ENCODE results near the gene DCUN1D3. TPM values are rescaled to one million over a fixed set of nuclear protein-coding genes. Genes with fewer than 3 reads are reported as not detected.

DCUN1D3 gene
- total and polyA plus RNA-seq, 9 donors: 4.3 to 7.8 (median 5.1) TPM

- H3K4me1 ChIP-seq (ENCODE audit: control insufficient read depth, insufficient read depth, low read length): peaks cover 34% of the 10 kb centered on the region
- DNase-seq: peak; percentile 69
- WGBS (ENCODE audit: insufficient coverage): no CpG with 5 or more reads among the region's 3 CpGs
- no peak overlapping the region for H3K4me3 ChIP-seq (ENCODE audit: low read length)
- no peaks in the 10 kb centered on the region for H3K27me3 ChIP-seq (ENCODE audit: control insufficient read depth, insufficient read depth, low read length)
- H3K9me3 ChIP-seq (replicated peaks; ENCODE audit: control insufficient read depth, low read depth, low read length): no peaks in the 10 kb centered on the region
- peaks cover 3% of the 10 kb centered on the region for H3K36me3 ChIP-seq (ENCODE audit: control insufficient read depth, insufficient read depth, low read length)
- peak overlapping the region; percentile 79 for H3K27ac ChIP-seq (ENCODE audit: low read length)
Observed at GRCh38 chr16:20904507-20905081, 4.4 kb upstream of the DCUN1D3 start.

- Histone ChIP-seq H3K27ac (ENCODE audit: low read length) (peak overlapping the region; percentile 79), H3K27me3 (ENCODE audit: control insufficient read depth, insufficient read depth, low read length) (no peaks in the 10 kb centered on the region), H3K9me3 (replicated peaks; ENCODE audit: control insufficient read depth, low read depth, low read length) (no peaks in the 10 kb centered on the region), H3K4me3 (ENCODE audit: low read length) (no peak overlapping the region), H3K4me1 (ENCODE audit: control insufficient read depth, insufficient read depth, low read length) (peaks cover 39% of the 10 kb centered on the region), H3K36me3 (ENCODE audit: control insufficient read depth, insufficient read depth, low read length) (peaks cover 3% of the 10 kb centered on the region)
- no peak for DNase-seq
- WGBS (ENCODE audit: insufficient coverage): no CpG with 5 or more reads among the region's 5 CpGs
Observed at GRCh38 chr16:20903899-20904506, 3.8 kb upstream of the DCUN1D3 start.

GRCh38 chr16:20903116-20903898 is 3.1 kb upstream of the DCUN1D3 start:
- Histone ChIP-seq H3K27ac (ENCODE audit: low read length) (peak overlapping the region; percentile 79), H3K9me3 (replicated peaks; ENCODE audit: control insufficient read depth, low read depth, low read length) (no peaks in the 10 kb centered on the region), H3K27me3 (ENCODE audit: control insufficient read depth, insufficient read depth, low read length) (no peaks in the 10 kb centered on the region), H3K4me3 (ENCODE audit: low read length) (no peak overlapping the region), H3K36me3 (ENCODE audit: control insufficient read depth, insufficient read depth, low read length) (peaks cover 3% of the 10 kb centered on the region), H3K4me1 (ENCODE audit: control insufficient read depth, insufficient read depth, low read length) (peaks cover 41% of the 10 kb centered on the region)
- no peak for DNase-seq
- 82% methylated on average over 5 of the region's 5 CpGs for WGBS (ENCODE audit: insufficient coverage)

- Histone ChIP-seq H3K36me3 (ENCODE audit: control insufficient read depth, insufficient read depth, low read length) (peaks cover 3% of the 10 kb centered on the region), H3K27me3 (ENCODE audit: control insufficient read depth, insufficient read depth, low read length) (no peaks in the 10 kb centered on the region), H3K9me3 (replicated peaks; ENCODE audit: control insufficient read depth, low read depth, low read length) (no peaks in the 10 kb centered on the region), H3K4me1 (ENCODE audit: control insufficient read depth, insufficient read depth, low read length) (peaks cover 37% of the 10 kb centered on the region), H3K4me3 (ENCODE audit: low read length) (no peak overlapping the region), H3K27ac (ENCODE audit: low read length) (no peak overlapping the region)
- no peak for DNase-seq
- 80% methylated on average over 1 of the region's 6 CpGs for WGBS (ENCODE audit: insufficient coverage)
Observed at GRCh38 chr16:20902426-20902825, 2.3 kb upstream of the DCUN1D3 start.

- peak overlapping the region; percentile 99 for H3K27ac ChIP-seq (ENCODE audit: low read length)
- H3K27me3 ChIP-seq (ENCODE audit: control insufficient read depth, insufficient read depth, low read length): no peaks in the 10 kb centered on the region
- 24% methylated on average over 15 of the region's 27 CpGs for WGBS (ENCODE audit: insufficient coverage)
- peak; percentile 80 for DNase-seq
- H3K4me1 ChIP-seq (ENCODE audit: control insufficient read depth, insufficient read depth, low read length): peaks cover 30% of the 10 kb centered on the region
- H3K4me3 ChIP-seq (ENCODE audit: low read length): peak overlapping the region; percentile 90
- no peaks in the 10 kb centered on the region for H3K9me3 ChIP-seq (replicated peaks; ENCODE audit: control insufficient read depth, low read depth, low read length)
- peaks cover 3% of the 10 kb centered on the region for H3K36me3 ChIP-seq (ENCODE audit: control insufficient read depth, insufficient read depth, low read length)
Observed at GRCh38 chr16:20901436-20902112, 1.4 kb upstream of the DCUN1D3 start.

GRCh38 chr16:20901068-20901435 is 894 bp upstream of the DCUN1D3 start:
- Histone ChIP-seq H3K27me3 (ENCODE audit: control insufficient read depth, insufficient read depth, low read length) (no peaks in the 10 kb centered on the region), H3K4me3 (ENCODE audit: low read length) (peak overlapping the region; percentile 90), H3K27ac (ENCODE audit: low read length) (peak overlapping the region; percentile 99), H3K9me3 (replicated peaks; ENCODE audit: control insufficient read depth, low read depth, low read length) (no peaks in the 10 kb centered on the region), H3K4me1 (ENCODE audit: control insufficient read depth, insufficient read depth, low read length) (peaks cover 26% of the 10 kb centered on the region), H3K36me3 (ENCODE audit: control insufficient read depth, insufficient read depth, low read length) (peaks cover 5% of the 10 kb centered on the region)
- 1% methylated on average over 20 of the region's 20 CpGs for WGBS (ENCODE audit: insufficient coverage)
- no peak for DNase-seq

- Histone ChIP-seq H3K27ac (ENCODE audit: low read length) (peak overlapping the region; percentile 99), H3K36me3 (ENCODE audit: control insufficient read depth, insufficient read depth, low read length) (peaks cover 8% of the 10 kb centered on the region), H3K4me1 (ENCODE audit: control insufficient read depth, insufficient read depth, low read length) (peaks cover 20% of the 10 kb centered on the region), H3K4me3 (ENCODE audit: low read length) (peak overlapping the region; percentile 90), H3K9me3 (replicated peaks; ENCODE audit: control insufficient read depth, low read depth, low read length) (no peaks in the 10 kb centered on the region), H3K27me3 (ENCODE audit: control insufficient read depth, insufficient read depth, low read length) (no peaks in the 10 kb centered on the region)
- WGBS (ENCODE audit: insufficient coverage): 0% methylated on average over 13 of the region's 23 CpGs
- no peak for DNase-seq
Observed at GRCh38 chr16:20899477-20900298, 470 bp downstream of the DCUN1D3 start.

- Histone ChIP-seq H3K27me3 (ENCODE audit: control insufficient read depth, insufficient read depth, low read length) (no peaks in the 10 kb centered on the region), H3K4me1 (ENCODE audit: control insufficient read depth, insufficient read depth, low read length) (peaks cover 20% of the 10 kb centered on the region)
- WGBS (ENCODE audit: insufficient coverage): no CpG with 5 or more reads among the region's 5 CpGs
Observed at GRCh38 chr16:20899071-20899470, 1.1 kb downstream of the DCUN1D3 start.

GRCh38 chr16:20897922-20898321 is 2.2 kb downstream of the DCUN1D3 start:
- Histone ChIP-seq H3K4me3 (ENCODE audit: low read length) (no peak overlapping the region), H3K9me3 (replicated peaks; ENCODE audit: control insufficient read depth, low read depth, low read length) (no peaks in the 10 kb centered on the region), H3K36me3 (ENCODE audit: control insufficient read depth, insufficient read depth, low read length) (peaks cover 16% of the 10 kb centered on the region), H3K27me3 (ENCODE audit: control insufficient read depth, insufficient read depth, low read length) (no peaks in the 10 kb centered on the region), H3K27ac (ENCODE audit: low read length) (no peak overlapping the region), H3K4me1 (ENCODE audit: control insufficient read depth, insufficient read depth, low read length) (peaks cover 16% of the 10 kb centered on the region)
- 54% methylated on average over 2 of the region's 3 CpGs for WGBS (ENCODE audit: insufficient coverage)
- no peak for DNase-seq

More at GRCh38 chr16:20899071-20899470, 1.1 kb downstream of the DCUN1D3 start:
- Histone ChIP-seq H3K36me3 (ENCODE audit: control insufficient read depth, insufficient read depth, low read length) (peaks cover 13% of the 10 kb centered on the region), H3K9me3 (replicated peaks; ENCODE audit: control insufficient read depth, low read depth, low read length) (no peaks in the 10 kb centered on the region), H3K4me3 (ENCODE audit: low read length) (peak overlapping the region; percentile 90), H3K27ac (ENCODE audit: low read length) (peak overlapping the region; percentile 99)
- DNase-seq: peak; percentile 71
